ENCODE results near the gene KNOP1.

Gene KNOP1

DNA sequence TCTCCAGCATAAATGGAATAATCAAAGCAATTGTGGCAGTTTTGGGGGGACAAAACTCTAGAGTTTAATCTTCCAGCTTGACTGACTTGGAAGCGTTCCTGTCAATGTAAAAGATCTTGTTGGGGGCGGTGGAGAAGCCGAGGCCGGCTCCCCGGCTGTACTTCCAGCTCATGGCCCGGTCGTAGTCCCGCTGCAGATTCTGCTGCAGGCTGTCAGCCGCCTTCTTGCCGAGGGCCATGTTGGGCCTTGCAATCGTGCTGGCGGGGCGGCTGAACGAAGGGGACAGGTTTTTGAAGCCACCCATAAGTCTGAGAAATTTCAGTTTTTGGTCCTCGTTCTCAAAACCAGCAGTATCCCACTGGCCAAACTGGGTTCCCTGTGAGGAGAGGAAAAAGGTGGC, 11.2 kb downstream of the KNOP1 start:
- DNase-seq: no peak

DNA sequence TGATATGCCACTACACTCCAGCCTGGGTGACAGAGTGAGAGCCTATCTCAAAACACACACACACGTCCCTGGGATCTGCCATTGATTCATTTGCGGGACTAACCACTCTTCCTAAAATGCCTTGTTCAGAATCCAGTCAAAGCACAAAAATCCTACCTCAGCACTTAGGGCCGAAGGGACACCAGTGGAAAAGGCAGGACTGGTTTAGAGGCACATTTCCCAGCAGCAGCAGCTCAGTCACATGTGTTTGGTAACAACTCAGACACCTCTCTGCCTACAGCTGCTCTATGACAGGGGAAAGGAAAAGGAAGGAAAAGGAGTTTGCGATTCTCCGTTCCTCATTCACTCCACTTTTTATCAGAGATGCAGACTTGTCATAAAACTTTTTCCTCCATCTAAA, 12.2 kb downstream of the KNOP1 start:
- peak; percentile 5 to 38 (median 20) for DNase-seq

- no peak for DNase-seq
Observed at GRCh38 chr16:19705146-19705501, 12.9 kb downstream of the KNOP1 start.

GRCh38 chr16:19704321-19705145, 13.5 kb downstream of the KNOP1 start:
- DNase-seq: peak in 1 of 4 experiments; percentile 32

GRCh38 chr16:19703172-19703889, 14.7 kb downstream of the KNOP1 start:
- peak; percentile 66 to 88 (median 80) for DNase-seq

GRCh38 chr16:19701091-19701490, 16.9 kb downstream of the KNOP1 start:
- no peak for DNase-seq

DNA sequence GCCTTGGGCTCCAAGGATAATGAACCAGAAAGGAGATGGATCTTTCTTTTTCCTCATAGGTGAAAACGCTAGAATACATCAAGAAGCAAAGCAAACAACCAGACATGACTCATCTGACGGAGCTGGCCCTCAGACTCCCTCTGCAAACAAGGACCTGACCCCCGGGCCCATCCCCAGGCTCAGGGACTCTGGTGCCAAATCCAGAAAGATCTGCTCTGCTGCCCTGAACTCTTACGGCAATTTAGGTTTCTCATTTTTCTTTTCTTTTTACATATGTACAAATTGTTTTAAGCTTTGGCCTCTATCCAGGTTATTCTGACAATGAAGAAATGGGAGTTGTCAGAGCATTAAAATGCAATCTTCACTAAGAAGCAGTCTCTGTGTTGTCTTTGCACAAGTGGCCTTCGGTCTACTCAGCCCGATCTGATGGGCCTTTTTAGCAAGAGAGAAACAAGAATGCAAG, 17.7 kb downstream of the KNOP1 start:
- DNase-seq: no peak

- DNase-seq: no peak
Observed at GRCh38 chr16:19699472-19699871, 18.6 kb downstream of the KNOP1 start.

- DNase-seq: no peak
Observed at GRCh38 chr16:19698480-19699465, 19.3 kb downstream of the KNOP1 start.

- DNase-seq: no peak
Observed at GRCh38 chr16:19697756-19698318, 20.2 kb downstream of the KNOP1 start.

DNA sequence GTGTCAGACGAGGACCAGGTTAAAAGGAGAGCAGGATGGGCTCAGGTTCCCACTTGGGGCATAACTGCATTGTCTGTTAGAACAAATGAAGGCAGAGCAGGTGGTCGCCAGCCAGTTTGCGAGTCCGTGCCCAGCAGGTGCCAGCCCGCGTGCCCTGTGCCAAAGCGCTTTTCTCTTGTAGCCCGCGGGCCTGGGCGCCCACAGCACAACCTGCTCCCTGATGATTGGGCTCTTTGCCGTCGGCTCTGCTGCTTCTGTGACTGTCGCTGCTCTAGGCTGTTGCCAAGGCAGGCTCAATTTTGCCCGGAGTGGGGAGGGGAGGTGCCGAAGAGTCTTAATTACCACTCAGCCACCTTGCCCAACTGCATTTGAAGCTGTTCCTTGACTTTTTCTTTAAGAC, 21.1 kb downstream of the KNOP1 start:
- DNase-seq: no peak

GRCh38 chr16:19696328-19696727, 21.7 kb downstream of the KNOP1 start:
- peak; percentile 43 to 67 (median 61) for DNase-seq

DNA sequence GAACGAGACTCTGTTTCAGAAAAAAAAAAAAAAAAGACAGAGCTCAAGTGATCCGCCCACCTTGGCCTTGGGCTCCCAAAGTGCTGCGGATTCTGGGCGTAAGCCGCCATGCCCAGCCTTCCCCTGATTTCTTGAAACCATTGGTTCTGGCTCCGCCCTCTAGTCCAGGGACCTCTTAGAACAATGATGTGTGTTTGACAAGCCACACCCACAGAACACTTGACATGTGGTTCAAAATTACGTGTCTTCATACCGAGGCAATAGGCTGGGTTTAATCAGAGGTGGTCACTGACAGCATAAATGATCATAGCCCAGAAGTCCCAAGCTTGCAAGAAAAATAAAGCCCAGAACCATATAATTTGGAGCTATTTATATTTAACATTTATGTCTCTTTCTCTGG, 23.0 kb downstream of the KNOP1 start:
- DNase-seq: no peak

- DNase-seq: peak; percentile 12 to 62 (median 46)
Observed at GRCh38 chr16:19691161-19691711, 26.8 kb downstream of the KNOP1 start.

- peak; percentile 23 to 57 (median 44) for DNase-seq
Observed at GRCh38 chr16:19690196-19690595, 27.8 kb downstream of the KNOP1 start.

DNA sequence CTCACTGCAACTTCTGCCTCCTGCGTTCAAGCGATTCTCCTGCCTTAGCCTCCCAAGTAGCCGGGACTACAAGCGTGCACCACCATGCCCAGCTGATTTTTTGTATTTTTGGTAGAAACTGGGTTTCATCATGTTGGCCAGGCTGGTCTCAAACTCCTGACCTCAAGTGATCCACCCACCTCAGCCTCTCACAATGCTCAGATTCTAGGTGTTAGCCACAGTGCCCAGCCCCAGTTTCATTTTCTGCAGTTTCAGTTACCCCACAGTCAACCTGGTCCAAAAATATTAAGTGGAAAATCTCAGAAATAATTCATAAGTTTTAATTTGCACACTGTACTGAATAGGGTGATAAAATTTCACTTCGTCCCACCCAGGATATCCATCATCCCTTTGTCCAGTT, 28.7 kb downstream of the KNOP1 start:
- DNase-seq: no peak

DNA sequence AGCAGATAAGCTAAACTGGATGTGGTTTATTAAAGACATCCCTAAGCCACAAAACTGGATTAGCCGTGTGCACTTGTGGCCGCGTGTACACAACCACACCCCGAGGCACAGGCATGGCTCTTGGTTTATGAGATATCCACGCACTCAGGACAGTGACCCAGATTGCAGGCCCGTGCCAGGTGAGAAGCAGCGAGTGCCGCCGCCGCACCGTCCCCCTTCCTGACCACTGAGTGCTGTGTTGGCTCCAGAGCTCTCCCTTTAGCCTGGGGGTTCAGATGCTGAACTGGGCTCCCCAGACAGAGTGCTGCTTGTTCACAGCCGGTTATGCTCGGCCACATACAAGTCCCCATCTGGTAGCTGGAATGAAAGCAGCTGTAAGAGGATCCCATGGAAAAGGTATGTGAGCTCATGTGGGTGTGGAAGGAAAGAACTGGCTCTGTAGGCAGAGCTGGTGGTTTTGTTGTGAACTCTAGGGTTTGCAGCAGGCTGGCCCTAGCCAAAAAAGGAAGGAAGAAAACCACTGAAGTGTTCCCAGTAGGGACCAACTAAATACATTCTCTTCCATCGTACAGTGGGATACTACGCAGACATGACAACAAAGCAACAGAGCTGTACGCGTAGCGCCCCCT, 29.5 kb downstream of the KNOP1 start:
- no peak for DNase-seq

DNA sequence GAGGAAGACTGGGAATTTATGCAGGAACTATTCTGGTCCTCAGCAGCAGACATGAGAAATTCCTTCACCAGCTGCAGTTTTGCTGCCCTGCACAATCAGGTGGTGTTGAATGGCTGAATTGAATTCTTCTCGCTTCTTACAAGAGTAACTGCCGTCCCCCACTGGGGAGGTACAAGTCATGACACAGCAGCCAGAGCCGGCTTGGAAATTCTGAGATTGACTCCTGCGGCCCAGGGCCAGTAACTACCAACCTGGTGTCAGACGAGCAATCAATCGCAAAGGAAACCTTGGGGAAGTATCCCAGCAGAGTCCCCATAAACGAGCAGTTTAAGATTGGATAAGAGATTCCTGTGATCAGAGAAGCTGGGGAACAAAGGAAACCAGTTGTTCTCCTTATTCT, 30.7 kb downstream of the KNOP1 start:
- DNase-seq: no peak

DNA sequence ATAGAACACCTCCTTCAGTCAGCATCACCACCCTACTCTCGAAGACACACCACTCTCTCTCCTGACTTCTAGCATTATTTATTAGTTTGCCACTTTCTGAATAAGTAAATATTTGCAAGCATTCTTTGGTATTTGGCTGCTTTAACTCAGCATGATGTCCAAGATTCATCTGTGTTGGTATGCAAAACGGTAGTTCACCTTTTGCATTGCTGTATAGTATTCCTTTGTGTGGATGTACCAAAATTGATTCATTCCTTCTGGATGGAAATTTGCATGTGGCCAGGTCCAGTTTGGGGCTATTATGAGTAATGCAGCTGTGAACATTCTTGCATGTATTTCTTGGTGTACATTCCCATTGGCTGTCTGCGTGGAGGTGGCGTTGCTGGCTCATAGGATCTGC, 32.9 kb downstream of the KNOP1 start:
- no peak for DNase-seq

DNA sequence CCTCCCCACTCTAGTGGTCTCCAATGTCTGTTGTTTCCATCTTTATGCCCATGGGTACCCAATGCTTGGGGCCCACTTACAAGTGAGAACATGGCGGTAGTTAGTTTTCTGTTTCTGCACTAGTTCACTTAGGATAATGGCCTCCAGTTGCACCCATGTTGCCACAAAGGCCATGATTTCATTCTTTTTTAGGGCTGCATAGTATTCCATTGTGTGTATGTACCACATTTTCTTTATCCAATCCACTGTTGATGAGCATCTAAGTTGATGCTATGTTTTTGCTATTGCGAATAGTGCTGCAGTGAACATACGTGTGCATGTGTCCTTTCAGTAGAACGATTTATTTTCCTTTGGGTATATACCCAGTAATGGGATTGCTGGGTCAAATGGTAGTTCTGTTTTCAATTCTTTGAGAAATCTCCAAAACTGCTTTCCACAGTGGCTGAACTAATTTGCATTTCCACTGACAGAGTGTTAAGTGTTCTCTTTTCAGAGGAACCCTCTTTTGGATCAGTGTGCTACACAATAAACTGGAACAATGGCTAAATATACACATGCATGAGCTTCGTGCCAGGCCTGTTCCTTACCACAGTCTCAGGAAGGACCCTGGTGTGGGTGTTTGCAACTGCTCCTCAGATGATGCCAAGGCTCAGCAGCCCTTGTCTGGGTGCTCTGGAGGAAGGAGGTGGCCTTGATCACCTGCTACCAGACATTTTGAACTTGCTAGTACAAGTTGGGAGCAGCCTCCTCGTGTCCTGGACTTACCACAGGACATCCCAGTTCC, 34.4 kb downstream of the KNOP1 start:
- DNase-seq: no peak

- DNase-seq: no peak
Observed at GRCh38 chr16:19681637-19682036, 36.4 kb downstream of the KNOP1 start.

Data from suppressor macrophage (primary cell).